IPS-18a (cell line): ENCODE results near the gene DGKZ.

Source experiments
- H3K27ac ChIP-seq: one replicate; pipeline ENCODE4 v1.5.1; 2013; ENCODE audit warnings: low read length
- H3K27me3 ChIP-seq: one replicate; pipeline ENCODE4 v1.6.1; 2013; ENCODE audit warnings: mild to moderate bottlenecking, low read length; ENCODE audit not compliant: control insufficient read depth, insufficient read depth
- H3K36me3 ChIP-seq: one replicate; pipeline ENCODE4 v1.6.1; 2013; ENCODE audit warnings: low read depth, low read length; ENCODE audit not compliant: control insufficient read depth
- H3K4me1 ChIP-seq: one replicate; pipeline ENCODE4 v1.6.1; 2013; ENCODE audit warnings: low read depth, low read length; ENCODE audit not compliant: control insufficient read depth
- H3K4me3 ChIP-seq: one replicate; pipeline ENCODE4 v1.5.1; 2013; ENCODE audit warnings: low read length
- H3K9ac ChIP-seq: one replicate; pipeline ENCODE4 v1.6.1; 2013; ENCODE audit warnings: mild to moderate bottlenecking, low read length, moderate library complexity
- H3K9me3 ChIP-seq: one replicate; pipeline ENCODE4 v1.6.1; 2013; ENCODE audit warnings: low read depth, low read length; ENCODE audit not compliant: control insufficient read depth

DGKZ gene

GRCh38 chr11:46351148-46351547 lies 3.9 kb downstream of the DGKZ start:
- no peak overlapping the region for H3K9ac ChIP-seq
- peaks cover 30% of the 10 kb centered on the region for H3K4me1 ChIP-seq
- no peaks in the 10 kb centered on the region for H3K9me3 ChIP-seq
- no peak overlapping the region for H3K4me3 ChIP-seq
- H3K27ac ChIP-seq = no peak overlapping the region
- no peaks in the 10 kb centered on the region for H3K36me3 ChIP-seq
- peaks cover 9% of the 10 kb centered on the region for H3K27me3 ChIP-seq

- H3K4me1 ChIP-seq = peaks cover 27% of the 10 kb centered on the region
- H3K4me3 ChIP-seq = no peak overlapping the region
Measured at GRCh38 chr11:46351606-46352005, 4.3 kb downstream of the DGKZ start.

GRCh38 chr11:46352063-46352841 lies 5.0 kb downstream of the DGKZ start:
- Histone ChIP-seq H3K9me3 (no peaks in the 10 kb centered on the region), H3K4me3 (no peak overlapping the region), H3K4me1 (peaks cover 23% of the 10 kb centered on the region), H3K27me3 (no peaks in the 10 kb centered on the region), H3K9ac (no peak overlapping the region), H3K27ac (no peak overlapping the region), H3K36me3 (no peaks in the 10 kb centered on the region)

More at GRCh38 chr11:46351606-46352005, 4.3 kb downstream of the DGKZ start:
- H3K27me3 ChIP-seq = peaks cover 4% of the 10 kb centered on the region
- H3K27ac ChIP-seq = no peak overlapping the region
- no peaks in the 10 kb centered on the region for H3K36me3 ChIP-seq
- H3K9ac ChIP-seq = no peak overlapping the region
- H3K9me3 ChIP-seq = no peaks in the 10 kb centered on the region

- H3K4me3 ChIP-seq = no peak overlapping the region
- H3K9me3 ChIP-seq = no peaks in the 10 kb centered on the region
- no peaks in the 10 kb centered on the region for H3K27me3 ChIP-seq
- no peaks in the 10 kb centered on the region for H3K36me3 ChIP-seq
- H3K9ac ChIP-seq = no peak overlapping the region
- peaks cover 17% of the 10 kb centered on the region for H3K4me1 ChIP-seq
- H3K27ac ChIP-seq = no peak overlapping the region
Measured at GRCh38 chr11:46353698-46354097, 6.4 kb downstream of the DGKZ start.

GRCh38 chr11:46356924-46357482 lies 9.7 kb downstream of the DGKZ start:
- Histone ChIP-seq H3K27me3 (no peaks in the 10 kb centered on the region), H3K36me3 (no peaks in the 10 kb centered on the region), H3K4me3 (no peak overlapping the region), H3K4me1 (peaks cover 5% of the 10 kb centered on the region), H3K9ac (no peak overlapping the region), H3K27ac (no peak overlapping the region), H3K9me3 (no peaks in the 10 kb centered on the region)

- no peak overlapping the region for H3K4me3 ChIP-seq
- H3K9me3 ChIP-seq = no peaks in the 10 kb centered on the region
- peaks cover 5% of the 10 kb centered on the region for H3K4me1 ChIP-seq
- H3K27me3 ChIP-seq = no peaks in the 10 kb centered on the region
- H3K27ac ChIP-seq = no peak overlapping the region
- H3K36me3 ChIP-seq = no peaks in the 10 kb centered on the region
- H3K9ac ChIP-seq = no peak overlapping the region
Measured at GRCh38 chr11:46357483-46357936, 10.2 kb downstream of the DGKZ start.

- no peak overlapping the region for H3K9ac ChIP-seq
- H3K36me3 ChIP-seq = no peaks in the 10 kb centered on the region
- no peaks in the 10 kb centered on the region for H3K4me1 ChIP-seq
- H3K27me3 ChIP-seq = no peaks in the 10 kb centered on the region
- no peaks in the 10 kb centered on the region for H3K9me3 ChIP-seq
- H3K4me3 ChIP-seq = no peak overlapping the region
- no peak overlapping the region for H3K27ac ChIP-seq
Measured at GRCh38 chr11:46359953-46360352, 12.7 kb downstream of the DGKZ start.

- H3K9me3 ChIP-seq = no peaks in the 10 kb centered on the region
- no peaks in the 10 kb centered on the region for H3K27me3 ChIP-seq
- H3K4me3 ChIP-seq = no peak overlapping the region
- no peak overlapping the region for H3K27ac ChIP-seq
- no peaks in the 10 kb centered on the region for H3K4me1 ChIP-seq
- H3K36me3 ChIP-seq = no peaks in the 10 kb centered on the region
- H3K9ac ChIP-seq = no peak overlapping the region
Measured at GRCh38 chr11:46360878-46361277, 13.6 kb downstream of the DGKZ start.

GRCh38 chr11:46361283-46362155 lies 14.3 kb downstream of the DGKZ start:
- H3K9ac ChIP-seq = no peak overlapping the region
- no peak overlapping the region for H3K27ac ChIP-seq
- H3K4me1 ChIP-seq = no peaks in the 10 kb centered on the region
- no peaks in the 10 kb centered on the region for H3K27me3 ChIP-seq
- H3K4me3 ChIP-seq = no peak overlapping the region
- no peaks in the 10 kb centered on the region for H3K36me3 ChIP-seq
- no peaks in the 10 kb centered on the region for H3K9me3 ChIP-seq

- Histone ChIP-seq H3K27ac (no peak overlapping the region), H3K9ac (no peak overlapping the region), H3K4me1 (no peaks in the 10 kb centered on the region), H3K36me3 (no peaks in the 10 kb centered on the region), H3K27me3 (no peaks in the 10 kb centered on the region), H3K9me3 (no peaks in the 10 kb centered on the region), H3K4me3 (no peak overlapping the region)
Measured at GRCh38 chr11:46362156-46363030, 15.1 kb downstream of the DGKZ start.

GRCh38 chr11:46363031-46363407 lies 15.8 kb downstream of the DGKZ start:
- Histone ChIP-seq H3K9me3 (no peaks in the 10 kb centered on the region), H3K27me3 (no peaks in the 10 kb centered on the region), H3K4me3 (no peak overlapping the region), H3K36me3 (peaks cover under 1% of the 10 kb centered on the region), H3K27ac (no peak overlapping the region), H3K9ac (no peak overlapping the region), H3K4me1 (no peaks in the 10 kb centered on the region)
